WTC11 (cell line): ENCODE data around the gene TLK1. TPM values are rescaled to one million over a fixed set of nuclear protein-coding genes. Genes with fewer than 3 reads are reported as not detected.

Source experiments
- ATAC-seq: fragments of 200-7000 bp; cut with Tn5 transposase; 2 replicates; pipeline ENCODE4 v1.10.0; 2021; ENCODE audit warnings: mild to moderate bottlenecking, moderate library complexity
- CTCF ChIA-PET: fragments of 300-600 bp; sonication (Branson Sonifier 250); formaldehyde crosslinking; loops from one replicate; lab custom pipeline; 2021; ENCODE audit warnings: antibody characterized with exemption; lab: Charles Lee
- POLR2A ChIA-PET: fragments of 350-600 bp; sonication (Branson Sonifier 250); formaldehyde crosslinking; loops from one replicate; lab custom pipeline; 2021; ENCODE audit warnings: antibody characterized with exemption; lab: Charles Lee
- DNase-seq: peaks from one replicate; pipeline ENCODE4 v3.0.0; 2021; ENCODE audit warnings: low spot score
- H3K27ac Mint-ChIP-seq: 2 replicates; pipeline ENCODE4 v1.8.0; 2021; ENCODE audit warnings: mixed read lengths
- H3K27me3 Mint-ChIP-seq: 2 replicates; pipeline ENCODE4 v1.8.0; 2021; ENCODE audit warnings: low read depth, mild to moderate bottlenecking, moderate library complexity, mixed read lengths
- H3K36me3 Mint-ChIP-seq: 2 replicates; pipeline ENCODE4 v1.8.0; 2021; ENCODE audit warnings: mixed read lengths
- H3K4me1 Mint-ChIP-seq: 2 replicates; pipeline ENCODE4 v1.8.0; 2022; ENCODE audit warnings: mixed read lengths
- H3K4me3 Mint-ChIP-seq: 2 replicates; pipeline ENCODE4 v1.8.0; 2021; ENCODE audit warnings: mild to moderate bottlenecking, moderate library complexity, mixed read lengths
- H3K9me3 Mint-ChIP-seq: 2 replicates; pipeline ENCODE4 v1.8.0; 2021; ENCODE audit warnings: mixed read lengths
- AR ChIP-seq: fragments of 250-450 bp; sonication (Bioruptor Pico); IDR thresholded peaks from 2 replicates; pipeline ENCODE4 v1.9.0; 2021; ENCODE audit warnings: mild to moderate bottlenecking
- ARID4B ChIP-seq: sonication (generic); formaldehyde crosslinking; IDR thresholded peaks from 2 replicates; pipeline ENCODE4 v1.8.0; 2023; ENCODE audit warnings: missing genetic modification reagents, mild to moderate bottlenecking, borderline replicate concordance
- ATF1 ChIP-seq: sonication (generic); formaldehyde crosslinking; IDR thresholded peaks from 2 replicates; pipeline ENCODE4 v1.8.1; 2023; ENCODE audit warnings: mild to moderate bottlenecking, moderate library complexity, missing genetic modification reagents
- CDX4 ChIP-seq: fragments of 250-450 bp; sonication (Bioruptor Pico); IDR thresholded peaks from 2 replicates; pipeline ENCODE4 v1.9.0; 2021; ENCODE audit warnings: moderate library complexity, mild to moderate bottlenecking, inconsistent platforms, borderline replicate concordance
- E2F1 ChIP-seq: sonication (generic); formaldehyde crosslinking; IDR thresholded peaks from 2 replicates; pipeline ENCODE4 v1.8.0; 2022; ENCODE audit warnings: mild to moderate bottlenecking, missing genetic modification reagents
- ELF4 ChIP-seq: sonication (generic); formaldehyde crosslinking; IDR thresholded peaks from 2 replicates; pipeline ENCODE4 v1.8.1; 2022; ENCODE audit warnings: low read depth, mild to moderate bottlenecking, moderate library complexity, missing genetic modification reagents
- FOXJ3 ChIP-seq: sonication (generic); formaldehyde crosslinking; IDR thresholded peaks from 2 replicates; pipeline ENCODE4 v1.9.0; 2021; ENCODE audit warnings: missing genetic modification reagents, mild to moderate bottlenecking, borderline replicate concordance
- FOXP1 ChIP-seq: sonication (generic); formaldehyde crosslinking; IDR thresholded peaks from 2 replicates; pipeline ENCODE4 v1.8.0; 2022; ENCODE audit warnings: missing genetic modification reagents, mild to moderate bottlenecking, moderate library complexity, borderline replicate concordance
- IRF2 ChIP-seq: sonication (generic); formaldehyde crosslinking; IDR thresholded peaks from 2 replicates; pipeline ENCODE4 v1.8.0; 2022; ENCODE audit warnings: low read depth, missing genetic modification reagents, borderline replicate concordance
- NFATC4 ChIP-seq: fragments of 250-450 bp; sonication (Bioruptor Pico); IDR thresholded peaks from 2 replicates; pipeline ENCODE4 v1.9.0; 2021; ENCODE audit warnings: mild to moderate bottlenecking
- NFYB ChIP-seq: sonication (generic); formaldehyde crosslinking; conservative IDR thresholded peaks from 2 replicates; pipeline ENCODE4 v1.8.0; 2022; ENCODE audit warnings: low read depth, missing genetic modification reagents
- NR2C2 ChIP-seq: sonication (generic); formaldehyde crosslinking; IDR thresholded peaks from 2 replicates; pipeline ENCODE4 v1.8.0; 2022; ENCODE audit warnings: mild to moderate bottlenecking, missing genetic modification reagents
- NR3C1 ChIP-seq: sonication (generic); formaldehyde crosslinking; conservative IDR thresholded peaks from 2 replicates; pipeline ENCODE4 v1.8.1; 2023; ENCODE audit warnings: low read depth, mild to moderate bottlenecking, missing genetic modification reagents
- TEAD4 ChIP-seq: sonication (generic); formaldehyde crosslinking; IDR thresholded peaks from 2 replicates; pipeline ENCODE4 v1.8.0; 2022; ENCODE audit warnings: mild to moderate bottlenecking, missing genetic modification reagents
- ZNF416 ChIP-seq: fragments of 250-450 bp; sonication (Bioruptor Pico); IDR thresholded peaks from 2 replicates; pipeline ENCODE4 v1.9.0; 2021; ENCODE audit warnings: mild to moderate bottlenecking, inconsistent platforms
- ZNF512 ChIP-seq: sonication (generic); formaldehyde crosslinking; IDR thresholded peaks from 2 replicates; pipeline ENCODE4 v1.8.1; 2022; ENCODE audit warnings: missing genetic modification reagents, borderline replicate concordance
- ZNF532 ChIP-seq: fragments of 250-450 bp; sonication (Bioruptor Pico); IDR thresholded peaks from 2 replicates; pipeline ENCODE4 v1.9.0; 2021; ENCODE audit warnings: mild to moderate bottlenecking, borderline replicate concordance
- ZNF671 ChIP-seq: fragments of 250-450 bp; sonication (Bioruptor Pico); IDR thresholded peaks from 2 replicates; pipeline ENCODE4 v1.8.0; 2021; ENCODE audit warnings: mild to moderate bottlenecking
- total RNA-seq: library from RNA; stranded (reverse); gene quantifications from 3 replicates; pipeline ENCODE4 v1.2.3, GENCODE V29; 2021

TLK1 gene
- total RNA-seq, 1 experiment from 2014 or later = 91.1 TPM

GRCh38 chr2:171034315-171034714 lies 126.4 kb downstream of the TLK1 start:
- Mint-ChIP-seq H3K9me3 (peaks cover 3% of the 10 kb centered on the region; the same call in 1 of the 2 replicates), H3K4me1 (peaks cover 2% of the 10 kb centered on the region), H3K4me3 (no peak overlapping the region), H3K36me3 (peaks cover 74% of the 10 kb centered on the region), H3K27me3 (no peaks in the 10 kb centered on the region), H3K27ac (no peak overlapping the region)
- TF ChIP-seq FOXJ3 (no peak), NR3C1 (CRISPR knock-in tag) (no peak), ATF1 (CRISPR knock-in tag) (no peak), NFATC4 (CRISPR knock-in tag) (no peak), ELF4 (CRISPR knock-in tag) (no peak), NFYB (CRISPR knock-in tag) (no peak), AR (no peak), ZNF671 (CRISPR knock-in tag) (no peak), ZNF512 (no peak), ARID4B (no peak), ZNF532 (CRISPR knock-in tag) (no peak), CDX4 (CRISPR knock-in tag) (no peak), IRF2 (CRISPR knock-in tag) (no peak), E2F1 (CRISPR knock-in tag) (no peak), NR2C2 (CRISPR knock-in tag) (no peak), ZNF416 (CRISPR knock-in tag) (no peak), TEAD4 (CRISPR knock-in tag) (no peak), FOXP1 (CRISPR knock-in tag) (no peak)
- DNase-seq = no peak
- ChIA-PET POLR2A (no interaction called here), CTCF (no interaction called here)
- no peak for ATAC-seq
